HG03378 (cell line): ENCODE measurements around the gene NECAP2.
"Not testable (repeated sequence)": the region's sequence is repeated elsewhere in the genome, so short reads cannot be mapped to it uniquely, and the experiment has no call there.

Experiments
- ATAC-seq: cut with Tn5 transposase; IDR thresholded peaks from one replicate; pipeline ENCODE4 v1.9.1; 2021; ENCODE audit warnings: mild to moderate bottlenecking, moderate library complexity; ENCODE audit not compliant: unreplicated experiment

Gene NECAP2

GRCh38 chr1:16456151-16456550 lies 15.6 kb downstream of the NECAP2 start:
- not testable (repeated sequence) for ATAC-seq

- no peak for ATAC-seq
Observed at GRCh38 chr1:16458831-16459230, 18.3 kb downstream of the NECAP2 start.

GRCh38 chr1:16459352-16459925 lies 18.9 kb downstream of the NECAP2 start:
- ATAC-seq = no peak

- no peak for ATAC-seq
Observed at GRCh38 chr1:16461681-16462080, 21.2 kb downstream of the NECAP2 start.

- ATAC-seq = no peak
Observed at GRCh38 chr1:16462773-16463330, 22.3 kb downstream of the NECAP2 start.

- no peak for ATAC-seq
Observed at GRCh38 chr1:16464917-16465625, 24.5 kb downstream of the NECAP2 start.

GRCh38 chr1:16468558-16468957 lies 28.0 kb downstream of the NECAP2 start:
- no peak for ATAC-seq

GRCh38 chr1:16474166-16474800 lies 33.8 kb downstream of the NECAP2 start:
- ATAC-seq = no peak

- not testable (repeated sequence) for ATAC-seq
Observed at GRCh38 chr1:16474891-16475290, 34.4 kb downstream of the NECAP2 start.

GRCh38 chr1:16475771-16476770 lies 35.5 kb downstream of the NECAP2 start:
- not testable (repeated sequence) for ATAC-seq

GRCh38 chr1:16478091-16478490 lies 37.6 kb downstream of the NECAP2 start:
- no peak for ATAC-seq

GRCh38 chr1:16483146-16483545 lies 42.6 kb downstream of the NECAP2 start:
- ATAC-seq = not testable (repeated sequence)

GRCh38 chr1:16483639-16484500 lies 43.3 kb downstream of the NECAP2 start:
- ATAC-seq = not testable (repeated sequence)

GRCh38 chr1:16484501-16484835 lies 43.9 kb downstream of the NECAP2 start:
- ATAC-seq = no peak

GRCh38 chr1:16484931-16485330 lies 44.4 kb downstream of the NECAP2 start:
- ATAC-seq = no peak

- not testable (repeated sequence) for ATAC-seq
Observed at GRCh38 chr1:16486316-16486715, 45.8 kb downstream of the NECAP2 start.

- not testable (repeated sequence) for ATAC-seq
Observed at GRCh38 chr1:16487011-16487410, 46.5 kb downstream of the NECAP2 start.

GRCh38 chr1:16489195-16489880 lies 48.8 kb downstream of the NECAP2 start:
- ATAC-seq = not testable (repeated sequence)

GRCh38 chr1:16491056-16491675 lies 50.6 kb downstream of the NECAP2 start:
- no peak for ATAC-seq
